GM21576 (cell line): ENCODE data around the gene GHITM.
"Not testable (repeated sequence)": the region's sequence is repeated elsewhere in the genome, so short reads cannot be mapped to it uniquely, and the experiment has no call there.

ENCODE experiments used
- ATAC-seq: cut with Tn5 transposase; IDR thresholded peaks from one replicate; pipeline ENCODE4 v1.9.1; 2021; ENCODE audit warnings: mild to moderate bottlenecking, moderate library complexity; ENCODE audit not compliant: unreplicated experiment

GHITM gene

GRCh38 chr10:84139126-84140035 lies at the start of gene GHITM:
GHITM (plus strand) TSS chr10:84139509; CDS start chr10:84141501, 1,992 bp downstream.
- peak; percentile 99 for ATAC-seq

- ATAC-seq = no peak
These were observed 43.4 kb upstream of the GHITM start for GRCh38 chr10:84095811-84096497.

GRCh38 chr10:84097787-84098353 lies 41.4 kb upstream of the GHITM start:
- no peak for ATAC-seq

- no peak for ATAC-seq
These were observed 40.6 kb upstream of the GHITM start for GRCh38 chr10:84098667-84099066.

GRCh38 chr10:84101042-84101441 lies 38.3 kb upstream of the GHITM start:
- no peak for ATAC-seq

GRCh38 chr10:84108797-84109196 lies 30.5 kb upstream of the GHITM start:
- no peak for ATAC-seq

GRCh38 chr10:84109772-84110171 lies 29.5 kb upstream of the GHITM start:
- not testable (repeated sequence) for ATAC-seq

GRCh38 chr10:84113468-84113867 lies 25.8 kb upstream of the GHITM start:
- not testable (repeated sequence) for ATAC-seq

GRCh38 chr10:84114088-84114667 lies 25.1 kb upstream of the GHITM start:
- ATAC-seq = no peak

GRCh38 chr10:84117204-84117603 lies 22.1 kb upstream of the GHITM start:
- not testable (repeated sequence) for ATAC-seq

GRCh38 chr10:84117686-84118394 lies 21.5 kb upstream of the GHITM start:
- no peak for ATAC-seq

- ATAC-seq = no peak
These were observed 20.8 kb upstream of the GHITM start for GRCh38 chr10:84118395-84119006.

- no peak for ATAC-seq
These were observed 15.9 kb upstream of the GHITM start for GRCh38 chr10:84123362-84123761.

GRCh38 chr10:84125910-84126784 lies 13.2 kb upstream of the GHITM start:
- not testable (repeated sequence) for ATAC-seq

GRCh38 chr10:84126785-84127167 lies 12.5 kb upstream of the GHITM start:
- no peak for ATAC-seq

GRCh38 chr10:84135836-84136235 lies 3.5 kb upstream of the GHITM start:
- no peak for ATAC-seq

- ATAC-seq = no peak
These were observed 1.5 kb upstream of the GHITM start for GRCh38 chr10:84137811-84138210.

GRCh38 chr10:84138478-84139125 lies 707 bp upstream of the GHITM start:
- ATAC-seq = no peak

GRCh38 chr10:84140036-84140379 lies 699 bp downstream of the GHITM start:
- no peak for ATAC-seq
